Vagina (tissue), 2 donors: ENCODE results near the gene FMOD.

ENCODE experiments used
- CTCF ChIP-seq, 3 experiments: fragments of 450-650 bp in 2 of 3; fragments of 200-600 bp in 1 of 3; sonication (generic) in 1 of 3; IDR thresholded peaks; one replicate each; pipeline ENCODE4 v1.5.1; 2017 to 2019; ENCODE audit warnings: antibody characterized with exemption in 3 of 3, mild to moderate bottlenecking in 2 of 3, moderate library complexity in 2 of 3
- POLR2A ChIP-seq, 2 donors: fragments of 450-650 bp; IDR thresholded peaks; one replicate each; pipeline ENCODE4 v1.6.1; 2017; ENCODE audit warnings: antibody characterized with exemption in 2 of 2, mild to moderate bottlenecking in 2 of 2, moderate library complexity in 2 of 2
- POLR2AphosphoS5 ChIP-seq, 2 donors: sonication (generic); formaldehyde crosslinking; IDR thresholded peaks; one replicate each; pipeline ENCODE4 v1.9.0; 2017; ENCODE audit warnings: antibody characterized with exemption in 2 of 2, mild to moderate bottlenecking in 2 of 2, low read depth in 1 of 2; ENCODE audit not compliant: insufficient read depth in 1 of 2

- TF ChIP-seq CTCF (IDR thresholded peaks at IDR 0.05) = no peak
- no peak for TF ChIP-seq POLR2AphosphoS5 (IDR thresholded peaks at IDR 0.05; ENCODE audit: insufficient read depth in 1 of 2, low read depth in 1 of 2)
- TF ChIP-seq POLR2A (IDR thresholded peaks at IDR 0.05) = no peak
Measured at GRCh38 chr1:203395751-203396150, 44.8 kb upstream of the FMOD start.
